SH-SY5Y (cell line): Measurements from ENCODE around the gene CIAO1.

ENCODE experiments used
- GATA2 ChIP-seq: IDR thresholded peaks from 2 replicates; pipeline ENCODE4 v1.6.1; 2011; ENCODE audit warnings: mild to moderate bottlenecking, low read depth, low read length
- GATA3 ChIP-seq: IDR thresholded peaks from 2 replicates; pipeline ENCODE4 v1.6.1; 2011; ENCODE audit warnings: low read depth, mild to moderate bottlenecking, low read length, moderate library complexity

- TF ChIP-seq GATA2 (no peak), GATA3 (no peak)
Measured at GRCh38 chr2:96239091-96239490, 26.9 kb upstream of the CIAO1 start.
